ENCODE data around the gene ZNF491. TPM values are rescaled to one million over a fixed set of nuclear protein-coding genes. Genes with fewer than 3 reads are reported as not detected.
A peak's percentile ranks its signal among the peaks of the same experiment; 100 is the strongest.

Gene ZNF491
- polyA plus RNA-seq (26.0 and 29.8 TPM in 2 replicates), polyA minus RNA-seq (51.4 and 68.9 TPM in 2 replicates)

GRCh38 chr19:11798391-11799330 is at the start of gene ZNF491:
Gene ZNF491 (plus strand): TSS chr19:11798523. CDS start chr19:11805954, 7,431 bp downstream.
- Histone ChIP-seq H3K9me3 (ENCODE audit: low read length) (no peaks in the 10 kb centered on the region), H3F3A (ENCODE audit: insufficient read depth, low read length, poor library complexity, severe bottlenecking) (no peaks in the 10 kb centered on the region), H2AFZ (ENCODE audit: low read depth, low read length) (peak within 1 kb of the TSS; percentile 95), H3K4me3 (ENCODE audit: low read length) (peak within 1 kb of the TSS; percentile 90), H3K36me3 (ENCODE audit: insufficient read depth, low read length) (peaks cover 4% of the 10 kb centered on the region), H3K9ac (ENCODE audit: low read length) (peak within 1 kb of the TSS; percentile 97), H4K20me1 (ENCODE audit: insufficient read depth) (no peaks in the 10 kb centered on the region), H3K4me2 (ENCODE audit: low read length) (peak within 1 kb of the TSS; percentile 75), H3K27ac (ENCODE audit: low read length) (peak within 1 kb of the TSS; percentile 97), H3K79me2 (replicated peaks; ENCODE audit: insufficient read depth, low read length) (peaks cover 33% of the 10 kb centered on the region), H3K9me2 (ENCODE audit: insufficient read depth, low read length) (no peaks in the 10 kb centered on the region), H3K27me3 (ENCODE audit: insufficient read depth, low read depth, low read length) (no peaks in the 10 kb centered on the region)
- TF ChIP-seq, protein P1, sequence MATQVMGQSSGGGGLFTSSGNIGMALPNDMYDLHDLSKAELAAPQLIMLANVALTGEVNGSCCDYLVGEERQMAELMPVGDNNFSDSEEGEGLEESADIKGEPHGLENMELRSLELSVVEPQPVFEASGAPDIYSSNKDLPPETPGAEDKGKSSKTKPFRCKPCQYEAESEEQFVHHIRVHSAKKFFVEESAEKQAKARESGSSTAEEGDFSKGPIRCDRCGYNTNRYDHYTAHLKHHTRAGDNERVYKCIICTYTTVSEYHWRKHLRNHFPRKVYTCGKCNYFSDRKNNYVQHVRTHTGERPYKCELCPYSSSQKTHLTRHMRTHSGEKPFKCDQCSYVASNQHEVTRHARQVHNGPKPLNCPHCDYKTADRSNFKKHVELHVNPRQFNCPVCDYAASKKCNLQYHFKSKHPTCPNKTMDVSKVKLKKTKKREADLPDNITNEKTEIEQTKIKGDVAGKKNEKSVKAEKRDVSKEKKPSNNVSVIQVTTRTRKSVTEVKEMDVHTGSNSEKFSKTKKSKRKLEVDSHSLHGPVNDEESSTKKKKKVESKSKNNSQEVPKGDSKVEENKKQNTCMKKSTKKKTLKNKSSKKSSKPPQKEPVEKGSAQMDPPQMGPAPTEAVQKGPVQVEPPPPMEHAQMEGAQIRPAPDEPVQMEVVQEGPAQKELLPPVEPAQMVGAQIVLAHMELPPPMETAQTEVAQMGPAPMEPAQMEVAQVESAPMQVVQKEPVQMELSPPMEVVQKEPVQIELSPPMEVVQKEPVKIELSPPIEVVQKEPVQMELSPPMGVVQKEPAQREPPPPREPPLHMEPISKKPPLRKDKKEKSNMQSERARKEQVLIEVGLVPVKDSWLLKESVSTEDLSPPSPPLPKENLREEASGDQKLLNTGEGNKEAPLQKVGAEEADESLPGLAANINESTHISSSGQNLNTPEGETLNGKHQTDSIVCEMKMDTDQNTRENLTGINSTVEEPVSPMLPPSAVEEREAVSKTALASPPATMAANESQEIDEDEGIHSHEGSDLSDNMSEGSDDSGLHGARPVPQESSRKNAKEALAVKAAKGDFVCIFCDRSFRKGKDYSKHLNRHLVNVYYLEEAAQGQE (IDR thresholded peaks at IDR 0.05; ENCODE audit: borderline replicate concordance), result peak; percentile 91
- no peak for TF ChIP-seq EZH2 (IDR thresholded peaks at IDR 0.05; ENCODE audit: borderline replicate concordance, insufficient read depth, low read length, poor library complexity, severe bottlenecking)
- peak; percentile 69 for TF ChIP-seq EP300 (conservative IDR thresholded peaks at IDR 0.05; ENCODE audit: poor library complexity, severe bottlenecking)
- TF ChIP-seq POLR2AphosphoS5 (IDR thresholded peaks at IDR 0.05), result peak; percentile 96
- peak; percentile 68 for TF ChIP-seq MXI1 (conservative IDR thresholded peaks at IDR 0.05; ENCODE audit: poor library complexity, severe bottlenecking)
- peak; percentile 44 for TF ChIP-seq CTCF (IDR thresholded peaks at IDR 0.05; ENCODE audit: poor library complexity, severe bottlenecking)
- peak; percentile 47 for TF ChIP-seq SMC3 (conservative IDR thresholded peaks at IDR 0.05; ENCODE audit: poor library complexity)
- peak; percentile 98 for TF ChIP-seq TAF1 (IDR thresholded peaks at IDR 0.05; ENCODE audit: low read depth)
- peak; percentile 34 for TF ChIP-seq RAD21 (conservative IDR thresholded peaks at IDR 0.05)

DNA sequence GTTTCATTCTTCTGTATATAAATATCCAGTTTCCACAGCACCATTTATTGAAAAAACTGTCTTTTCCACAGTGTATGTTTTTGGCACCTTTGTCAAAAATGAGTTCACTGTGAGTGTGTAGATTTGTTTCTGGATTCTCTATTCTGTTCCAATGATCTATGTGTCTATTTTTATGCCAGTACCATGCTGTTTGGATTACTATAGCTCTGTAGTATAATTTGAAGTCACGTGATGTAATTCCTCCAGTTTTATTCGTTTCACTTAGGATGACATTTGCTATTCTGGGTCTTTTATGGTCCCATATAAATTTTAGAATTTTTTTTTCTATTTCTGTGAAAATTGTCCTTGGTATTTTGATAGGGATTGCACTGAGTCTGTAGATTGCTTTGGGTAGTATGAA is 48.6 kb upstream of the ZNF491 start:
- TF ChIP-seq SMC3 (conservative IDR thresholded peaks at IDR 0.05; ENCODE audit: poor library complexity) (no peak), EP300 (conservative IDR thresholded peaks at IDR 0.05; ENCODE audit: poor library complexity, severe bottlenecking) (no peak), POLR2AphosphoS5 (IDR thresholded peaks at IDR 0.05) (no peak), TAF1 (IDR thresholded peaks at IDR 0.05; ENCODE audit: low read depth) (no peak), EZH2 (IDR thresholded peaks at IDR 0.05; ENCODE audit: borderline replicate concordance, insufficient read depth, low read length, poor library complexity, severe bottlenecking) (no peak), MXI1 (conservative IDR thresholded peaks at IDR 0.05; ENCODE audit: poor library complexity, severe bottlenecking) (no peak), CTCF (IDR thresholded peaks at IDR 0.05; ENCODE audit: poor library complexity, severe bottlenecking) (no peak), RAD21 (conservative IDR thresholded peaks at IDR 0.05) (no peak)
- TF ChIP-seq, protein P1 (IDR thresholded peaks at IDR 0.05; ENCODE audit: borderline replicate concordance), result no peak
- H3K36me3 ChIP-seq (ENCODE audit: insufficient read depth, low read length), result no peaks in the 10 kb centered on the region
- H3K9me2 ChIP-seq (ENCODE audit: insufficient read depth, low read length), result no peaks in the 10 kb centered on the region
- no peak overlapping the region for H3K27ac ChIP-seq (ENCODE audit: low read length)
- no peaks in the 10 kb centered on the region for H3K79me2 ChIP-seq (replicated peaks; ENCODE audit: insufficient read depth, low read length)
- H4K20me1 ChIP-seq (ENCODE audit: insufficient read depth), result no peaks in the 10 kb centered on the region
- no peak overlapping the region for H3K9ac ChIP-seq (ENCODE audit: low read length)
- no peaks in the 10 kb centered on the region for H3K27me3 ChIP-seq (ENCODE audit: insufficient read depth, low read depth, low read length)
- no peak overlapping the region for H3K4me2 ChIP-seq (ENCODE audit: low read length)
- H3F3A ChIP-seq (ENCODE audit: insufficient read depth, low read length, poor library complexity, severe bottlenecking), result no peaks in the 10 kb centered on the region
- no peak overlapping the region for H3K4me3 ChIP-seq (ENCODE audit: low read length)
- H3K9me3 ChIP-seq (ENCODE audit: low read length), result no peaks in the 10 kb centered on the region
- no peak overlapping the region for H2AFZ ChIP-seq (ENCODE audit: low read depth, low read length)

Data from neural cell (in vitro differentiated cells).